ENCODE measurements around the gene F2. TPM values are rescaled to one million over a fixed set of nuclear protein-coding genes. Genes with fewer than 3 reads are reported as not detected.

The F2 gene
- total and polyA plus RNA-seq, 5 donors from 2014 or later: not detected

DNA sequence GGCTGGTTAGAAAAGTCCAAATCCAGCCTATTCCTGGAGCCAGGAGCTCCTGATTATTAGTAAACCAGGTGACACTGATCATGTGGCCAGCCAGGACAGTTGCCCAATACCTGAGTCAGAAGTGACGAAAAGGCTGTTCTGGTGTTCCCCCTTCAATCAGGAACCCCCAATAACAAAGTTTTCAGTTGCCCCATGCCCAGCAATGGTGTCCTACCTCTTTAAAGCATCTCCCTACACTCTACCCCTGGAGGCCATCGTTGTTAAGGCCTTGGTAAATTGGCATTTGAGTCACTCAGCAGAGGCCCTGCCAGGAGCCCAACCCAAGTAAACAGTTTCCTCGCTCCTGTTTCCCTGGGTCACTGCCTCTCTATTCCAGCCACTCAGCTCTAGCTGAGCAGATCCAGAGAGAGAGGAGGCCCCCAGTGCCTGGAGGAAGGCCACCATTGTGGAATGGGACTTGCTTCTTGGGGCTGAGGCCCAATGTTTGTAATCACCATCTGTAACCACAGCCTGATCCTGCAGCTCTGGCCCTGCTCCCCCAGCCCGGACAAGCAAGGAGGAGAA is 43.6 kb upstream of the F2 start:
- Histone ChIP-seq H3K27ac (ENCODE audit: insufficient read depth, low read length, poor library complexity, severe bottlenecking) (peak overlapping the region; percentile 63), H3K4me1 (ENCODE audit: control insufficient read depth, insufficient read depth, low read length, poor library complexity, severe bottlenecking) (peaks cover 50% of the 10 kb centered on the region), H3K27me3 (ENCODE audit: control insufficient read depth, insufficient read depth, low read length) (no peaks in the 10 kb centered on the region), H3K4me3 (ENCODE audit: low read depth, low read length) (no peak overlapping the region), H3K36me3 (ENCODE audit: control insufficient read depth, insufficient read depth, low read length) (peaks cover 66% of the 10 kb centered on the region), H3K9me3 (ENCODE audit: control insufficient read depth in 2 of 2, low read length in 2 of 2) (no peaks in the 10 kb centered on the region)
- H3K27me3 Mint-ChIP-seq: no peaks in the 10 kb centered on the region
- peak overlapping the region in 2 of 4 donors; percentile 70 to 73 for H3K4me3 Mint-ChIP-seq
- peaks cover 15 to 57% (median 30%) of the 10 kb centered on the region in 4 donors for H3K4me1 Mint-ChIP-seq
- H3K9me3 Mint-ChIP-seq: peaks cover 0 to 2% (median 0%) of the 10 kb centered on the region in 7 donors
- peak overlapping the region; percentile 80 to 93 (median 91) for H3K27ac Mint-ChIP-seq
- peaks cover 34% of the 10 kb centered on the region for H3K36me3 Mint-ChIP-seq
- no peak for ATAC-seq (ENCODE audit: low read depth in 2 of 2)
- no peak for DNase-seq

DNA sequence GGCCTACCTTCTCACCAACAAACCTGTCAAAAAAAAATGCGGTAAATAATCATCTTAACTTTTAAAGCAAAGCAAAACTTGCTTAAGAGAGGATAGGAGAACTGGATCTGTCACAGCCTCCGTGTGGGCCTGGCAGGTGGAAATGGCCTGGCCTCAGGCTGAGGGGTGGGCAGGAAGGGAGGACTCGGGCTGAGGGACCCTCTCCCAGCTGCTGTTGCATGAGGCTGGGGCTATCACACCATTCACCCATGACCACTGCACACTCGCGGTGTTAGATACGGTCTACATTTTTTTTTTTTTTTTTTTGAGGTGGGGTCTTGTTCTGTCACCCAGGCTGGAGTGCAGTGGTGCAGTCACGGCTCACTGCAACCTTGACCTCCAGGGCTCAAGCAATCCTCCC is 43.1 kb upstream of the F2 start:
- Mint-ChIP-seq H3K27me3 (no peaks in the 10 kb centered on the region), H3K27ac (peak overlapping the region in 2 of 3 donors; percentile 26 to 80), H3K4me3 (no peak overlapping the region), H3K36me3 (peaks cover 36% of the 10 kb centered on the region), H3K4me1 (peaks cover 13 to 52% (median 28%) of the 10 kb centered on the region in 4 donors), H3K9me3 (peaks cover 0 to 2% (median 0%) of the 10 kb centered on the region in 7 donors)
- Histone ChIP-seq H3K4me3 (ENCODE audit: low read depth, low read length) (no peak overlapping the region), H3K27ac (ENCODE audit: insufficient read depth, low read length, poor library complexity, severe bottlenecking) (peak overlapping the region; percentile 44), H3K36me3 (ENCODE audit: control insufficient read depth, insufficient read depth, low read length) (peaks cover 67% of the 10 kb centered on the region), H3K9me3 (ENCODE audit: control insufficient read depth in 2 of 2, low read length in 2 of 2) (no peaks in the 10 kb centered on the region), H3K27me3 (ENCODE audit: control insufficient read depth, insufficient read depth, low read length) (no peaks in the 10 kb centered on the region), H3K4me1 (ENCODE audit: control insufficient read depth, insufficient read depth, low read length, poor library complexity, severe bottlenecking) (peaks cover 45% of the 10 kb centered on the region)
- DNase-seq: no peak
- ATAC-seq (ENCODE audit: low read depth in 2 of 2): no peak

DNA sequence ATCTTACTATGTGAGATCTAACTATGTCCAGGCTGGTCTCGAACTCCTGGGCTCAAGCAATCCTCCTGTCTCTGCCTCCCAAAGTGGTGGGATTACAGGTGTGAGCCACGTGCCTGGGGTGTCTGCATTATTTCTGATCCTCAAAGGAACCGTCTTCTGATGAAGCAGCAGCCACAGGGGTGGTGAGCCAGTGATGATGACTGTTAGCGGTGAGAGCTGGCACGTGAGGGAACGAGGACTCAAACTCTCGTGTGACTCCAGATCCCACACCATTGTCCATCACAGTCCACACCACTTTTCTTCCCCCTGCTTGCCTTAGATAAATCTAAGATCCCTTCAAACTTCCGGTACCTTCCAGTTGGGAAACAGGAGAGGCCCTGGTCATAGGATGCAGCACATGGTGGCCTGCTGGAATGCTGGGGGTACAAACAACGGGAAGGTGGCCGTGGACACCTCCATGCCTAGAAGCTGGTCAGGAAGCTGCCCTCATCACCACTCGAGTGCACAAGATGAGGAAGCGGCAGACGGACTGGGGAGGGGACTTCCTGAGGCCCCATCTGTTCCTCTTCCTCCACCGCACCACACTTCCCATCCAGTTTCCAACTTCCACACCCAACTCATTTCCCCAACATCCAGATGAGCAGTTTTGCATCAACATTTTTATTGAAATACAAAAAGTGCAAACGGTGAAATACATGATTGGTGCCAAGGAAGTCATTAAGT is 42.4 kb upstream of the F2 start:
- Mint-ChIP-seq H3K36me3 (peaks cover 33% of the 10 kb centered on the region), H3K27ac (peak overlapping the region; percentile 14 to 84 (median 82)), H3K27me3 (no peaks in the 10 kb centered on the region), H3K9me3 (peaks cover 0 to 2% (median 0%) of the 10 kb centered on the region in 7 donors), H3K4me1 (peaks cover 11 to 46% (median 23%) of the 10 kb centered on the region in 4 donors), H3K4me3 (peak overlapping the region in 1 of 4 donors; percentile 31)
- DNase-seq (no peak), ATAC-seq (ENCODE audit: low read depth in 2 of 2) (no peak)
- Histone ChIP-seq H3K9me3 (ENCODE audit: control insufficient read depth in 2 of 2, low read length in 2 of 2) (no peaks in the 10 kb centered on the region), H3K36me3 (ENCODE audit: control insufficient read depth, insufficient read depth, low read length) (peaks cover 71% of the 10 kb centered on the region), H3K4me3 (ENCODE audit: low read depth, low read length) (no peak overlapping the region), H3K27me3 (ENCODE audit: control insufficient read depth, insufficient read depth, low read length) (no peaks in the 10 kb centered on the region), H3K27ac (ENCODE audit: insufficient read depth, low read length, poor library complexity, severe bottlenecking) (no peak overlapping the region), H3K4me1 (ENCODE audit: control insufficient read depth, insufficient read depth, low read length, poor library complexity, severe bottlenecking) (peaks cover 38% of the 10 kb centered on the region)

DNA sequence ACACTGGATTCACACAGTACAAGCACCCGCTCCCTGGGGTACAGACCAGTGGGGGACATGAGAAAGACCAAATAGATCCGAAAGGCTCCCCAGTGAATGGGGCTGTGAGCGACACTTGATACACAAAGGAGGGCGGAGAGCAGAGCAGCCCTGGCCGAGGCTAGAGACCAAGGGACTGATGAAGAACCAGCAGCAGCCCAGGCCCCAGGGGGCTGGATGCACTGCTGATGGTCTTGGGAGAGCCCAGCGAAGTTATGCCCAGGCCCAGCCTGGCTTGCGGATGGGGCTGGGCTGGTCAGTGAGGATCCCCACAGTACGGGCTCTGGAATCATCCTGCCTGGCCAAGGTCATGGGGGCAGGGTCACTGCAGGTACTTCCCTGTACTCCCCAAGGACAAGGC is 41.8 kb upstream of the F2 start:
- Mint-ChIP-seq H3K27ac (peak overlapping the region in 2 of 3 donors; percentile 82 to 84), H3K9me3 (peaks cover 0 to 2% (median 0%) of the 10 kb centered on the region in 7 donors), H3K36me3 (peaks cover 27% of the 10 kb centered on the region), H3K4me1 (peaks cover 11 to 40% (median 18%) of the 10 kb centered on the region in 4 donors), H3K4me3 (peak overlapping the region in 2 of 4 donors; percentile 31 to 57), H3K27me3 (no peaks in the 10 kb centered on the region)
- no peak overlapping the region for H3K27ac ChIP-seq (ENCODE audit: insufficient read depth, low read length, poor library complexity, severe bottlenecking)
- peaks cover 72% of the 10 kb centered on the region for H3K36me3 ChIP-seq (ENCODE audit: control insufficient read depth, insufficient read depth, low read length)
- no peak for ATAC-seq (ENCODE audit: low read depth in 2 of 2)
- no peaks in the 10 kb centered on the region for H3K9me3 ChIP-seq (ENCODE audit: control insufficient read depth in 2 of 2, low read length in 2 of 2)
- H3K4me3 ChIP-seq (ENCODE audit: low read depth, low read length): no peak overlapping the region
- H3K27me3 ChIP-seq (ENCODE audit: control insufficient read depth, insufficient read depth, low read length): no peaks in the 10 kb centered on the region
- no peak for DNase-seq
- peaks cover 32% of the 10 kb centered on the region for H3K4me1 ChIP-seq (ENCODE audit: control insufficient read depth, insufficient read depth, low read length, poor library complexity, severe bottlenecking)

DNA sequence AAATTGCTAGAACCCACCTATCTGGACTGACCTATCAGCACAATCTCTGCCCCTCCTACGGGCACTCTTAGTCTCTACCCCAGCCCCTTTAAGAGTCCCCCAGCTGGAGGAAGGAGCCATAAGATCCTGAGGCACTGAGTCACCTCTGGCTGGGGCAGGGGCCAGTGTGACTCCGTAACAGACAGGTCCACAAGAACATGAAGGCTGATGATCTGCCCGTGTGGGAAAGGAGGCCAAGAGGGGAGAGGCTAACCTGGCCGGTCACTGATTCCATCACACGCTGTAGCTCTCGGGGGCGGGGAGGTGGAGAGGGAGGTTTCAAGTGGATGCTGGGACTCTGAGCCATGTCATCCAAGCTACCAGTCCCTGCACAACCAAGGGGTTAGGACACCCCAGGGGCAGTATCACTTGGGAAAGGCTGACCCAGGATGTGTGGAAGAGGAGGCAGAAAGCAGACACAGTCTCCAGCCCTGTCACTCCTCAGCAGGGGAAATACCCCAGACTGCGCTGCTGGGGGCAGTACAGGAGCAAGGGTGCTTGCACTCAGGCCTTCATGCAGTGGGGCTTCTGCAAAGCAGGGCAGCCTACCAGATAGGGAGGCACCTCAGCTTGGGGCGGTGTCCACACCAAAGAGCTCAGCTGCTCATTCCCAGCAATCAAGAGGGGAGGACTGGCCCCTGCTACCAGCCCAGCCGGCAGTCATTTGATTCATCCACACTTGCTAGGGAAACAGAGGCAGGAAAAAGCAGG is 40.8 kb upstream of the F2 start:
- Mint-ChIP-seq H3K4me1 (peaks cover 7 to 31% (median 13%) of the 10 kb centered on the region in 4 donors), H3K4me3 (peak overlapping the region in 1 of 4 donors; percentile 25), H3K36me3 (peaks cover 22% of the 10 kb centered on the region), H3K27me3 (no peaks in the 10 kb centered on the region), H3K27ac (peak overlapping the region in 2 of 3 donors; percentile 32 to 76), H3K9me3 (peaks cover 0 to 2% (median 0%) of the 10 kb centered on the region in 7 donors)
- Histone ChIP-seq H3K27ac (ENCODE audit: insufficient read depth, low read length, poor library complexity, severe bottlenecking) (no peak overlapping the region), H3K36me3 (ENCODE audit: control insufficient read depth, insufficient read depth, low read length) (peaks cover 71% of the 10 kb centered on the region), H3K27me3 (ENCODE audit: control insufficient read depth, insufficient read depth, low read length) (no peaks in the 10 kb centered on the region), H3K9me3 (ENCODE audit: control insufficient read depth in 2 of 2, low read length in 2 of 2) (no peaks in the 10 kb centered on the region), H3K4me3 (ENCODE audit: low read depth, low read length) (no peak overlapping the region), H3K4me1 (ENCODE audit: control insufficient read depth, insufficient read depth, low read length, poor library complexity, severe bottlenecking) (peaks cover 25% of the 10 kb centered on the region)
- no peak for DNase-seq
- no peak for ATAC-seq (ENCODE audit: low read depth in 2 of 2)

DNA sequence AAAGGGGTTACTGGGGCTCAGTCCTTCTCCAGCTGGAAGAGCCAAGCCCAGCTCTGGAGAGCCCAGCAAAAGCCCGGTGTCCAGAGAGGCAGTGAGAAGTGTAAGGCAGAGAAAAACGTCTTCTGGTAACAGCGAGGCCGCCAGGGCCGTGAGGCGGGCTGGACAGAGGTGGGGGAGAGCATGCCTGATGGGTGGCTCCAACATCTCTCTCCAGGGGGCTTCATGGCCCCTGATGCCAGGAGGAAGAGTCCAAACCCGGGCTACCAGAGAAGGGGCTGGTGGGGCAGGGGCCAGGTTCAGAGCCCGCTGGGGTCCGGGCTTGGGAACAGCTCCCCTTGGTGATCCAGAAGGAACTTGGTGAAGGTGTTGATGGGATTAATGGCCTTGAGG is 40.3 kb upstream of the F2 start:
- peaks cover 22% of the 10 kb centered on the region for H3K36me3 Mint-ChIP-seq
- no peaks in the 10 kb centered on the region for H3K27me3 Mint-ChIP-seq
- peaks cover 7 to 30% (median 13%) of the 10 kb centered on the region in 4 donors for H3K4me1 Mint-ChIP-seq
- Histone ChIP-seq H3K4me3 (ENCODE audit: low read depth, low read length) (no peak overlapping the region), H3K9me3 (ENCODE audit: control insufficient read depth in 2 of 2, low read length in 2 of 2) (no peaks in the 10 kb centered on the region), H3K4me1 (ENCODE audit: control insufficient read depth, insufficient read depth, low read length, poor library complexity, severe bottlenecking) (peaks cover 22% of the 10 kb centered on the region), H3K36me3 (ENCODE audit: control insufficient read depth, insufficient read depth, low read length) (peaks cover 69% of the 10 kb centered on the region), H3K27ac (ENCODE audit: insufficient read depth, low read length, poor library complexity, severe bottlenecking) (no peak overlapping the region), H3K27me3 (ENCODE audit: control insufficient read depth, insufficient read depth, low read length) (no peaks in the 10 kb centered on the region)
- ATAC-seq (ENCODE audit: low read depth in 2 of 2): no peak
- peaks cover 0 to 2% (median 0%) of the 10 kb centered on the region in 7 donors for H3K9me3 Mint-ChIP-seq
- H3K27ac Mint-ChIP-seq: no peak overlapping the region
- peak overlapping the region in 1 of 4 donors; percentile 25 for H3K4me3 Mint-ChIP-seq
- DNase-seq: no peak

DNA sequence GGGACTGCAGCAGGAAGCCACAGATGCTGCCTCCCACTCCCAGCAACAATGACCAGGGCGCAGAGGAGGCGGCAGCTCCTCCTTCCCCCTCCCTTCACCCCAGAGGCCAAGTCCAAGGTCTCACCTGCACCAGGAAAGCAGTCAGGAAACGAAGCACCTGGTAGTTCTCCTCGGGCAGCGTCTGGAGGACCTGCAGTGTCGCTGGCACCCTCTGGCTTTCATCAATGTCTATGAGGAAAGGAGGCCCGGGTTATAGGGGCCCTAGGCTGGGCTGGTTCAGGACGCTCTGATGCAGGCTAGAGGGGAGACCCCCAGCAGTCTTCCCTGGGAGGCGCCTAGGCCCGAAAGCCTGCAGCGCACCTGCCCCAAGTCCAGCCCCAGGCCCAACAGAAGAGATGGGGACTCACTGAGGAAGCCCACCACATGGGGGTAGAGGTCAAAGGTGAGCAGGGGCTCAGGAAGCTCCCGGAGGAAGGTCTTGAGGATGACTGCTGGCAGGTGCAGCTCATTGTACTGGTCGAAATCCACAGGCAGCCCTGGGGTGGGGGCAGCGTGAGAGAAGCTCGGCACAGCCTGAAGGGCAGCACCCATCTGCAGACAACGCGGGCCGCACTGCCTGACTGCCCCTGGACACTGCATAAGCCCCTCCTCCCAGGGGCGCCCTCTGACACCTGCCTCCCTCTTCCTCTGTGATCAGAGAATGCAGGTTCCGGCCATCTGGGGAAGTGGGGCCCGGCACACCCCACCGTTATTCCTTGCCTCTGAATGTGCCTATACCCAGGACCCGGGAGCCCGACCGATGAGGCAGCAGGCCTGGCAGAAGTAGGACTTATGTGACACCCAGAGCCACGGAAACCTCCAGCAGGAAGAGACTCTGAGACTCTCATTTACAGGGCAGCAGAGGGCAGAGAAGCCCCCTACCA is 39.5 kb upstream of the F2 start:
- Histone ChIP-seq H3K27ac (ENCODE audit: insufficient read depth, low read length, poor library complexity, severe bottlenecking) (no peak overlapping the region), H3K4me3 (ENCODE audit: low read depth, low read length) (no peak overlapping the region), H3K9me3 (ENCODE audit: control insufficient read depth in 2 of 2, low read length in 2 of 2) (no peaks in the 10 kb centered on the region), H3K36me3 (ENCODE audit: control insufficient read depth, insufficient read depth, low read length) (peaks cover 74% of the 10 kb centered on the region), H3K27me3 (ENCODE audit: control insufficient read depth, insufficient read depth, low read length) (no peaks in the 10 kb centered on the region), H3K4me1 (ENCODE audit: control insufficient read depth, insufficient read depth, low read length, poor library complexity, severe bottlenecking) (peaks cover 15% of the 10 kb centered on the region)
- peaks cover 22% of the 10 kb centered on the region for H3K36me3 Mint-ChIP-seq
- peak overlapping the region in 1 of 3 donors; percentile 51 for H3K27ac Mint-ChIP-seq
- no peak for DNase-seq
- peaks cover 4 to 27% (median 12%) of the 10 kb centered on the region in 4 donors for H3K4me1 Mint-ChIP-seq
- no peak overlapping the region for H3K4me3 Mint-ChIP-seq
- ATAC-seq (ENCODE audit: low read depth in 2 of 2): no peak
- no peaks in the 10 kb centered on the region for H3K27me3 Mint-ChIP-seq
- H3K9me3 Mint-ChIP-seq: peaks cover 0 to 2% (median 0%) of the 10 kb centered on the region in 7 donors
